Suprapubic skin (tissue), 4 donors: ENCODE measurements around the gene NOL12. TPM values are rescaled to one million over a fixed set of nuclear protein-coding genes. Genes with fewer than 3 reads are reported as not detected.

Source experiments
- DNase-seq, 2 donors: peaks; one replicate each; pipeline ENCODE4 v3.0.0-alpha.2; 2019; ENCODE audit warnings: low spot score in 2 of 2
- H3K27ac ChIP-seq: fragments of 200-600 bp; sonication (generic); one replicate; pipeline ENCODE4 v1.5.1; 2019
- H3K27me3 ChIP-seq: fragments of 200-600 bp; sonication (generic); one replicate; pipeline ENCODE4 v1.5.1; 2019
- H3K36me3 ChIP-seq: fragments of 200-600 bp; sonication (generic); one replicate; pipeline ENCODE4 v1.5.1; 2019
- H3K4me1 ChIP-seq: fragments of 200-600 bp; sonication (generic); one replicate; pipeline ENCODE4 v1.5.1; 2019
- H3K4me3 ChIP-seq: fragments of 200-600 bp; sonication (generic); one replicate; pipeline ENCODE4 v1.5.1; 2019; ENCODE audit warnings: mild to moderate bottlenecking
- H3K9me3 ChIP-seq: fragments of 200-600 bp; sonication (generic); one replicate; pipeline ENCODE4 v1.5.1; 2019
- CTCF ChIP-seq, 2 donors: fragments of 200-600 bp in 1 of 2; fragments of 450-650 bp in 1 of 2; sonication (generic) in 1 of 2; IDR thresholded peaks; one replicate each; pipeline ENCODE4 v1.5.1; 2016 to 2019; ENCODE audit warnings: antibody characterized with exemption in 2 of 2, mild to moderate bottlenecking in 1 of 2, moderate library complexity in 1 of 2
- EP300 ChIP-seq: sonication (generic); formaldehyde crosslinking; IDR thresholded peaks from one replicate; pipeline ENCODE4 v1.6.1; 2017; ENCODE audit warnings: antibody characterized with exemption
- POLR2A ChIP-seq, 2 donors: fragments of 450-650 bp; IDR thresholded peaks; one replicate each; pipeline ENCODE4 v1.6.1; 2017; ENCODE audit warnings: antibody characterized with exemption in 2 of 2, mild to moderate bottlenecking in 2 of 2, moderate library complexity in 2 of 2
- POLR2AphosphoS5 ChIP-seq, 3 donors: sonication (generic); formaldehyde crosslinking; IDR thresholded peaks; one replicate each; pipeline ENCODE4 v1.6.1; 2017; ENCODE audit warnings: antibody characterized with exemption in 3 of 3
- WGBS: methylation state at CpG from one replicate; pipeline ENCODE4 v1.1.5; 2018; 5-methylcytosine and 5-hydroxymethylcytosine counted together
- total RNA-seq, 4 donors: library from RNA; depleted of rRNA; stranded (reverse); fragments of >200 nt; gene quantifications; one replicate each; pipeline ENCODE4 v1.1.0, GENCODE V29; 2016

Gene NOL12
- total RNA-seq, 4 donors from 2014 or later, result 29.2 to 49.8 (median 40.7) TPM

GRCh38 chr22:37741312-37741795 lies 55.2 kb downstream of the NOL12 start:
- 68% methylated on average over 4 of the region's 9 CpGs for WGBS
- H3K4me1 ChIP-seq, result peaks cover 54% of the 10 kb centered on the region
- no peaks in the 10 kb centered on the region for H3K36me3 ChIP-seq
- no peak for TF ChIP-seq CTCF (IDR thresholded peaks at IDR 0.05)
- TF ChIP-seq EP300, result no peak
- TF ChIP-seq POLR2A (IDR thresholded peaks at IDR 0.05), result no peak
- peak in 2 of 3 donors; percentile 78 to 81 for TF ChIP-seq POLR2AphosphoS5 (IDR thresholded peaks at IDR 0.05)
- no peak overlapping the region for H3K4me3 ChIP-seq
- no peaks in the 10 kb centered on the region for H3K9me3 ChIP-seq
- H3K27me3 ChIP-seq, result no peaks in the 10 kb centered on the region
- DNase-seq, result peak; percentile 92 to 93
- peak overlapping the region; percentile 48 for H3K27ac ChIP-seq

DNA sequence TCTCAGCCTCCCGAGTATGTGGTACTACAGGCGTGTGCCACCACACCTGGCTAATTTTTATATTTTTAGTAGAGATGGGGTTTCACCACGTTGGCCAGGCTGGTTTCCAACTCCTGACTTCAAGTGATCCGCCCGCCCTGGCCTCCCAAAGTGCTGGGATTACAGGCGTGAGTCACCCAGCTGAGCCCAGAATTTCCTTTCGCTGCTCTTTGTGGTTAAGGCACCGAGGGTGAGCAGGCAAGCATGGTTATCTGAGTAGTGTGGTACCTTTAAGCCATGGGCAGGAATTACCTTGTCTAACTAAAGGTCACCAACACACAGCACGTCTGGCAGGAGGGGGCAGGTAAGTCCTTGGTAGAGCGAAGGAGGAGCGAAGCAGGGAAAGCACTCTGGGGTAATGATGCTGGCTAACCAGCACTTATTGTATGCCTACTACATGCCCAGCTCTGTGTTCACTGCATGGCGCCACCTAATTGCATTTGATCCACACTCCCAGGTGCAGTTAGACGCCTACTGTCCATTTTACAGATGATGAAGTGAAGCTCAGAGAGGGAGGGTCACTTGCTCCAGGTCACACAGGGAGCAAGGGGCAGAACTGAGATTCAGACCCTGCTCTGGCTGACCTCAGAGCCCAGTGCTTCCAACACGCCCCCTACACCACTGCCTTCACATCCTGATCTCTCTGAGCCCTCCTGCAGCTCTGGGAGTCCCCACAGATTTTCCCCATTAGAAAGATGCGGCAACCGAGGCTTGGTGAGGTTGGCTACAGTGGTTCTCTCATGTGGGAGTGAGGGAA lies 56.4 kb downstream of the NOL12 start:
- 78% methylated on average over 13 of the region's 16 CpGs for WGBS
- Histone ChIP-seq H3K9me3 (no peaks in the 10 kb centered on the region), H3K36me3 (no peaks in the 10 kb centered on the region), H3K4me3 (no peak overlapping the region), H3K4me1 (peaks cover 66% of the 10 kb centered on the region), H3K27me3 (no peaks in the 10 kb centered on the region), H3K27ac (no peak overlapping the region)
- TF ChIP-seq POLR2AphosphoS5 (IDR thresholded peaks at IDR 0.05) (no peak), CTCF (IDR thresholded peaks at IDR 0.05) (no peak), EP300 (no peak), POLR2A (IDR thresholded peaks at IDR 0.05) (no peak)
- no peak for DNase-seq

Other genes with a start within 250 kb of the NOL12 start
- 1 to 10 TPM; 3.5 to 8.6 (median 4.9) TPM for gene MFNG, start 200.0 kb upstream of the NOL12 start, total RNA-seq
- gene CARD10, start 166.9 kb upstream of the NOL12 start, total RNA-seq, result 10 to 100 TPM; 12.2 to 17.3 (median 14.8) TPM
- 10 to 100 TPM; 32.1 to 93.7 (median 80.9) TPM for gene CDC42EP1, start 125.9 kb upstream of the NOL12 start, total RNA-seq
- not detected for gene LGALS2, start 106.3 kb upstream of the NOL12 start, total RNA-seq
- 100 to 1,000 TPM in 1 of 4 donors, 10 to 100 TPM in 3; 52.8 to 124 (median 65.3) TPM for gene GGA1, start 77.5 kb upstream of the NOL12 start, total RNA-seq
- 10 to 100 TPM; 57.1 to 60.7 (median 57.7) TPM for gene SH3BP1, start 46.7 kb upstream of the NOL12 start, total RNA-seq
- 1 to 10 TPM; 4.2 to 6.1 (median 4.9) TPM for gene PDXP, start 27.6 kb upstream of the NOL12 start, total RNA-seq
- gene LGALS1, start 10.7 kb upstream of the NOL12 start, total RNA-seq, result 100 to 1,000 TPM; 138 to 277 (median 207) TPM
- gene TRIOBP, start 10.7 kb downstream of the NOL12 start, total RNA-seq, result 10 to 100 TPM; 58.6 to 71.6 (median 64.3) TPM
- 10 to 100 TPM; 11.3 to 34.5 (median 20.1) TPM for gene GCAT, start 121.6 kb downstream of the NOL12 start, total RNA-seq
- gene GALR3, start 137.0 kb downstream of the NOL12 start, total RNA-seq, result not detected
- gene ANKRD54, start 158.0 kb downstream of the NOL12 start, total RNA-seq, result 10 to 100 TPM; 22.7 to 38.6 (median 32.7) TPM
- gene EIF3L, start 163.1 kb downstream of the NOL12 start, total RNA-seq, result 100 to 1,000 TPM; 379 to 589 (median 576) TPM
- 100 to 1,000 TPM; 125 to 157 (median 131) TPM for gene MICALL1, start 220.0 kb downstream of the NOL12 start, total RNA-seq